ENCODE measurements around the gene SLCO3A1.

SLCO3A1 gene

GRCh38 chr15:92151741-92152140, 298.2 kb downstream of the SLCO3A1 start:
- Histone ChIP-seq H2AFZ (no peak overlapping the region), H3K4me2 (ENCODE audit: low read length) (no peak overlapping the region), H3K9ac (no peak overlapping the region), H3K4me3 (ENCODE audit: low read depth, low read length) (no peak overlapping the region), H3K9me3 (ENCODE audit: control insufficient read depth, low read length) (no peaks in the 10 kb centered on the region), H3K27me3 (ENCODE audit: control insufficient read depth, insufficient read depth, low read length) (no peaks in the 10 kb centered on the region), H3K79me2 (no peaks in the 10 kb centered on the region), H3K4me1 (no peaks in the 10 kb centered on the region), H3K36me3 (ENCODE audit: control insufficient read depth, insufficient read depth, low read length) (no peaks in the 10 kb centered on the region), H3K27ac (no peak overlapping the region)
- no peak for TF ChIP-seq CTCF (IDR thresholded peaks at IDR 0.05)

- Histone ChIP-seq H3K27ac (no peak overlapping the region), H3K9ac (no peak overlapping the region), H3K4me1 (no peaks in the 10 kb centered on the region), H3K9me3 (ENCODE audit: control insufficient read depth, low read length) (no peaks in the 10 kb centered on the region), H2AFZ (no peak overlapping the region), H3K27me3 (ENCODE audit: control insufficient read depth, insufficient read depth, low read length) (no peaks in the 10 kb centered on the region), H3K36me3 (ENCODE audit: control insufficient read depth, insufficient read depth, low read length) (no peaks in the 10 kb centered on the region), H3K4me3 (ENCODE audit: low read depth, low read length) (no peak overlapping the region), H3K79me2 (no peaks in the 10 kb centered on the region), H3K4me2 (ENCODE audit: low read length) (no peak overlapping the region)
- no peak for TF ChIP-seq CTCF (IDR thresholded peaks at IDR 0.05)
Observed at GRCh38 chr15:92152983-92153382, 299.5 kb downstream of the SLCO3A1 start.

- Histone ChIP-seq H3K36me3 (ENCODE audit: control insufficient read depth, insufficient read depth, low read length) (no peaks in the 10 kb centered on the region), H3K9me3 (ENCODE audit: control insufficient read depth, low read length) (no peaks in the 10 kb centered on the region), H3K4me1 (no peaks in the 10 kb centered on the region), H3K4me2 (ENCODE audit: low read length) (no peak overlapping the region), H3K27ac (no peak overlapping the region), H3K27me3 (ENCODE audit: control insufficient read depth, insufficient read depth, low read length) (no peaks in the 10 kb centered on the region), H2AFZ (no peak overlapping the region), H3K4me3 (ENCODE audit: low read depth, low read length) (no peak overlapping the region), H3K9ac (no peak overlapping the region), H3K79me2 (no peaks in the 10 kb centered on the region)
- no peak for TF ChIP-seq CTCF (IDR thresholded peaks at IDR 0.05)
Observed at GRCh38 chr15:92153620-92154019, 300.1 kb downstream of the SLCO3A1 start.

GRCh38 chr15:92155934-92156333, 302.4 kb downstream of the SLCO3A1 start:
- Histone ChIP-seq H3K27ac (no peak overlapping the region), H3K27me3 (ENCODE audit: control insufficient read depth, insufficient read depth, low read length) (no peaks in the 10 kb centered on the region), H3K4me2 (ENCODE audit: low read length) (no peak overlapping the region), H3K4me3 (ENCODE audit: low read depth, low read length) (no peak overlapping the region), H3K36me3 (ENCODE audit: control insufficient read depth, insufficient read depth, low read length) (no peaks in the 10 kb centered on the region), H2AFZ (no peak overlapping the region), H3K79me2 (no peaks in the 10 kb centered on the region), H3K9me3 (ENCODE audit: control insufficient read depth, low read length) (no peaks in the 10 kb centered on the region), H3K9ac (no peak overlapping the region), H3K4me1 (peaks cover 6% of the 10 kb centered on the region)
- TF ChIP-seq CTCF (IDR thresholded peaks at IDR 0.05) = no peak

DNA sequence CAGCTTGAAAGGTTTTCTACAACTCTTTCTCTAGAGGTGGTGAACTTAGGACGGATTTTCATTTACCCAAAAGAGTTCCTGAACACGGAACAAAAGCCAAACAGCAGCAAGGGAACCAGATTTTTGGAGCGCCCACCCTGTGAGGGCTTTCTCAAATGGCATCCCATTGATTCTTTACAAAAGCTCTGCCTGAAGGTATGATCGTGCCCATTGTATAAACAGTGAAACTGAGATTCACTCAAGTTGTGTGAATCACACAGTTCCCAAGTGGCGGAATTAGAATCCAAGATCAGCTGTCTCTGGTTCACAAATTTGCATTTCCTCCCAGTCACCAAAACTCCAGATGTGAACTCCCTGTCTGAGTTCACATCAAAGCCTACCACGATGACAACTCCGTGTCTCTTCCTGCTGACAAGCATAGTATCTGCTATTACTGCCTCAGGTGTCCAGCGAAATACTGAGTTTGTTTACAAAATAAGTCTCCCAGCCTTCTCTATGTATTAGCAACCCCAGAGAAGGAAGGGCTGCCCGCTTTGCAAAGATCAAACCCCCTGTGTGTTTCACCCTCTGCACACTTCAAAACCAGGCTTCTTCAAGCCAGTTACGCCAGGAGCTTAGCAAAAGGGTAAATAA, 304.3 kb downstream of the SLCO3A1 start:
- no peak for TF ChIP-seq CTCF (IDR thresholded peaks at IDR 0.05)
- H3K9me3 ChIP-seq (ENCODE audit: control insufficient read depth, low read length) = no peaks in the 10 kb centered on the region
- H3K9ac ChIP-seq = no peak overlapping the region
- H3K27me3 ChIP-seq (ENCODE audit: control insufficient read depth, insufficient read depth, low read length) = no peaks in the 10 kb centered on the region
- H3K4me2 ChIP-seq (ENCODE audit: low read length) = no peak overlapping the region
- H3K79me2 ChIP-seq = no peaks in the 10 kb centered on the region
- H3K27ac ChIP-seq = no peak overlapping the region
- H3K4me3 ChIP-seq (ENCODE audit: low read depth, low read length) = no peak overlapping the region
- peaks cover 6% of the 10 kb centered on the region for H3K4me1 ChIP-seq
- H2AFZ ChIP-seq = no peak overlapping the region
- H3K36me3 ChIP-seq (ENCODE audit: control insufficient read depth, insufficient read depth, low read length) = no peaks in the 10 kb centered on the region
